Suprapubic skin (tissue), 3 donors: ENCODE data around the gene CTTNBP2.

Experiments used
- CTCF ChIP-seq, 2 donors: fragments of 200-600 bp in 1 of 2; fragments of 450-650 bp in 1 of 2; sonication (generic) in 1 of 2; IDR thresholded peaks; one replicate each; pipeline ENCODE4 v1.5.1; 2016 to 2019; ENCODE audit warnings: antibody characterized with exemption in 2 of 2, mild to moderate bottlenecking in 1 of 2, moderate library complexity in 1 of 2
- EP300 ChIP-seq: sonication (generic); formaldehyde crosslinking; IDR thresholded peaks from one replicate; pipeline ENCODE4 v1.6.1; 2017; ENCODE audit warnings: antibody characterized with exemption
- POLR2A ChIP-seq, 2 donors: fragments of 450-650 bp; IDR thresholded peaks; one replicate each; pipeline ENCODE4 v1.6.1; 2017; ENCODE audit warnings: antibody characterized with exemption in 2 of 2, mild to moderate bottlenecking in 2 of 2, moderate library complexity in 2 of 2

DNA sequence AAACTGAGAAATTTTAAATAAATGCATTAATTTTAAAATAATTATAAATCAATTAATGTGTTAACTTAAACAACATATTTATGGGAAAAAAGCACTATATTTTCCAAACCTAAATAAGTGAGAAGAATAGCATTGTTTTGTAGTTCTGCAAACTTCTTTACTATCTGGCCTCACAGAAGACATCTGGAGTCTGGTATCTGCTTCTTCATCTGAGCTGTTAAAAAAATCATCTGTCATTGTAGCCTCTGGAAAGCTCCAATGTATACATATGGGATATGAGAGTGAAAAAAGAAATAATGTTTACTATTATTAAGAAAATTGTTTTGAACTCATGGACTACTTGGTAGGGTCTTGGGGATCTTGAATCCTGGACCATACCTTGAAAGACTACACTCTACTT, 32.2 kb downstream of the CTTNBP2 start:
- no peak for TF ChIP-seq POLR2A (IDR thresholded peaks at IDR 0.05)
- no peak for TF ChIP-seq CTCF (IDR thresholded peaks at IDR 0.05)
- no peak for TF ChIP-seq EP300
